ENCODE results near the gene RETNLB.

- TF ChIP-seq POLR2A (IDR thresholded peaks at IDR 0.05) (no peak), CTCF (IDR thresholded peaks at IDR 0.05) (no peak)
Measured at GRCh38 chr3:108775649-108776048, 18.4 kb upstream of the RETNLB start.
